HAP-1 (cell line): ENCODE results near the gene DPYSL4.

ENCODE experiments used
- DNase-seq, 2 experiments: peaks; one replicate each; pipeline ENCODE4 v3.0.0-alpha.2; 2016 to 2020; ENCODE audit warnings: low spot score in 2 of 2
- H3K27me3 ChIP-seq: fragments of 250-450 bp; sonication (Bioruptor Pico); 2 replicates; pipeline ENCODE4 v1.5.1; 2020; ENCODE audit warnings: low read depth, mild to moderate bottlenecking, moderate library complexity
- H3K36me3 ChIP-seq: fragments of 250-450 bp; sonication (Bioruptor Pico); replicated peaks from 2 replicates; pipeline ENCODE4 v1.5.1; 2020; ENCODE audit warnings: mild to moderate bottlenecking
- H3K4me1 ChIP-seq: fragments of 250-450 bp; sonication (Bioruptor Pico); 2 replicates; pipeline ENCODE4 v1.5.1; 2020; ENCODE audit warnings: mild to moderate bottlenecking
- H3K4me3 ChIP-seq: fragments of 250-450 bp; sonication (Bioruptor Pico); 2 replicates; pipeline ENCODE4 v1.5.1; 2020; ENCODE audit warnings: mild to moderate bottlenecking, moderate library complexity
- H3K9me3 ChIP-seq: fragments of 250-450 bp; sonication (Bioruptor Pico); 2 replicates; pipeline ENCODE4 v1.5.1; 2020; ENCODE audit warnings: mild to moderate bottlenecking, moderate library complexity
- in situ Hi-C: fragments of 300-500 bp; cut with MboI; formaldehyde crosslinking; loops from 3 replicates; pipeline ENCODE4 v1.14.3; 2020; ENCODE audit warnings: low sequenced_read_pairs, inconsistent platforms, mixed read lengths

DPYSL4 gene

GRCh38 chr10:132145521-132146185 is 41.1 kb upstream of the DPYSL4 start:
- H3K9me3 ChIP-seq: no peaks in the 10 kb centered on the region
- in situ Hi-C loops: loop anchor here (10.0 kb wide), 1 partner anchor 261 kb away; no protein-coding TSS in a partner anchor
- H3K4me1 ChIP-seq: no peaks in the 10 kb centered on the region
- no peaks in the 10 kb centered on the region for H3K27me3 ChIP-seq
- no peaks in the 10 kb centered on the region for H3K36me3 ChIP-seq
- no peak for DNase-seq
- H3K4me3 ChIP-seq: no peak overlapping the region

GRCh38 chr10:132146271-132146671 is 40.5 kb upstream of the DPYSL4 start:
- Histone ChIP-seq H3K9me3 (no peaks in the 10 kb centered on the region), H3K27me3 (no peaks in the 10 kb centered on the region), H3K36me3 (no peaks in the 10 kb centered on the region), H3K4me3 (no peak overlapping the region), H3K4me1 (no peaks in the 10 kb centered on the region)
- no peak for DNase-seq
- in situ Hi-C loops: loop anchor here (10.0 kb wide), 1 partner anchor 261 kb away; no protein-coding TSS in a partner anchor

- H3K4me3 ChIP-seq: no peak overlapping the region
- H3K4me1 ChIP-seq: no peaks in the 10 kb centered on the region
- no peaks in the 10 kb centered on the region for H3K36me3 ChIP-seq
- no peaks in the 10 kb centered on the region for H3K9me3 ChIP-seq
- no peaks in the 10 kb centered on the region for H3K27me3 ChIP-seq
- in situ Hi-C loops: loop anchor here (10.0 kb wide), 1 partner anchor 262 kb away; no protein-coding TSS in a partner anchor
- no peak for DNase-seq
Measured at GRCh38 chr10:132146941-132147915, 39.5 kb upstream of the DPYSL4 start.

- no peaks in the 10 kb centered on the region for H3K9me3 ChIP-seq
- no peaks in the 10 kb centered on the region for H3K27me3 ChIP-seq
- in situ Hi-C loops: loop anchor here (10.0 kb wide), 1 partner anchor 264 kb away; no protein-coding TSS in a partner anchor
- no peak for DNase-seq
- no peak overlapping the region for H3K4me3 ChIP-seq
- H3K4me1 ChIP-seq: no peaks in the 10 kb centered on the region
- H3K36me3 ChIP-seq: no peaks in the 10 kb centered on the region
Measured at GRCh38 chr10:132148261-132149251, 38.2 kb upstream of the DPYSL4 start.

GRCh38 chr10:132149271-132149670 is 37.5 kb upstream of the DPYSL4 start:
- in situ Hi-C loops: loop anchor here (10.0 kb wide), 1 partner anchor 264 kb away; no protein-coding TSS in a partner anchor
- Histone ChIP-seq H3K36me3 (no peaks in the 10 kb centered on the region), H3K27me3 (no peaks in the 10 kb centered on the region), H3K9me3 (no peaks in the 10 kb centered on the region), H3K4me3 (no peak overlapping the region), H3K4me1 (no peaks in the 10 kb centered on the region)
- no peak for DNase-seq

GRCh38 chr10:132149917-132150316 is 36.8 kb upstream of the DPYSL4 start:
- no peaks in the 10 kb centered on the region for H3K4me1 ChIP-seq
- H3K4me3 ChIP-seq: no peak overlapping the region
- no peaks in the 10 kb centered on the region for H3K9me3 ChIP-seq
- in situ Hi-C loops: loop anchor here (10.0 kb wide), 1 partner anchor 265 kb away; no protein-coding TSS in a partner anchor
- no peaks in the 10 kb centered on the region for H3K27me3 ChIP-seq
- no peak for DNase-seq
- no peaks in the 10 kb centered on the region for H3K36me3 ChIP-seq

- no peaks in the 10 kb centered on the region for H3K9me3 ChIP-seq
- H3K4me3 ChIP-seq: no peak overlapping the region
- in situ Hi-C loops: no loop called here
- H3K27me3 ChIP-seq: no peaks in the 10 kb centered on the region
- no peaks in the 10 kb centered on the region for H3K36me3 ChIP-seq
- no peak for DNase-seq
- no peaks in the 10 kb centered on the region for H3K4me1 ChIP-seq
Measured at GRCh38 chr10:132150777-132151176, 36.0 kb upstream of the DPYSL4 start.

- no peaks in the 10 kb centered on the region for H3K9me3 ChIP-seq
- no peaks in the 10 kb centered on the region for H3K36me3 ChIP-seq
- no peak overlapping the region for H3K4me3 ChIP-seq
- no peaks in the 10 kb centered on the region for H3K4me1 ChIP-seq
- DNase-seq: no peak
- in situ Hi-C loops: no loop called here
- H3K27me3 ChIP-seq: no peaks in the 10 kb centered on the region
Measured at GRCh38 chr10:132151286-132151950, 35.3 kb upstream of the DPYSL4 start.

- no peak for DNase-seq
- Histone ChIP-seq H3K36me3 (no peaks in the 10 kb centered on the region), H3K4me1 (no peaks in the 10 kb centered on the region), H3K9me3 (no peaks in the 10 kb centered on the region), H3K4me3 (no peak overlapping the region), H3K27me3 (no peaks in the 10 kb centered on the region)
- in situ Hi-C loops: no loop called here
Measured at GRCh38 chr10:132151951-132152505, 34.7 kb upstream of the DPYSL4 start.

GRCh38 chr10:132152896-132153580 is 33.7 kb upstream of the DPYSL4 start:
- Histone ChIP-seq H3K9me3 (no peaks in the 10 kb centered on the region), H3K4me1 (no peaks in the 10 kb centered on the region), H3K36me3 (no peaks in the 10 kb centered on the region), H3K4me3 (no peak overlapping the region), H3K27me3 (no peaks in the 10 kb centered on the region)
- in situ Hi-C loops: no loop called here
- DNase-seq: no peak

GRCh38 chr10:132153616-132154217 is 33.0 kb upstream of the DPYSL4 start:
- no peak for DNase-seq
- Histone ChIP-seq H3K4me1 (no peaks in the 10 kb centered on the region), H3K9me3 (no peaks in the 10 kb centered on the region), H3K27me3 (no peaks in the 10 kb centered on the region), H3K4me3 (no peak overlapping the region), H3K36me3 (no peaks in the 10 kb centered on the region)
- in situ Hi-C loops: no loop called here

GRCh38 chr10:132154440-132154839 is 32.3 kb upstream of the DPYSL4 start:
- in situ Hi-C loops: no loop called here
- no peaks in the 10 kb centered on the region for H3K4me1 ChIP-seq
- no peaks in the 10 kb centered on the region for H3K36me3 ChIP-seq
- no peak for DNase-seq
- H3K27me3 ChIP-seq: no peaks in the 10 kb centered on the region
- H3K4me3 ChIP-seq: no peak overlapping the region
- no peaks in the 10 kb centered on the region for H3K9me3 ChIP-seq
